TTC549 (cell line): ENCODE results near the gene ERP44.
"Not testable (repeated sequence)": the region's sequence is repeated elsewhere in the genome, so short reads cannot be mapped to it uniquely, and the experiment has no call there.

Source experiments
- FAIRE-seq: peaks from 2 replicates; lab custom pipeline; 2012; peaks lifted over from hg19 to GRCh38; lab: Jason Lieb, UNC

Gene ERP44

GRCh38 chr9:100100146-100100667, 1.4 kb upstream of the ERP44 start:
- no peak for FAIRE-seq

GRCh38 chr9:100099722-100100042, 882 bp upstream of the ERP44 start:
- FAIRE-seq = no peak

DNA sequence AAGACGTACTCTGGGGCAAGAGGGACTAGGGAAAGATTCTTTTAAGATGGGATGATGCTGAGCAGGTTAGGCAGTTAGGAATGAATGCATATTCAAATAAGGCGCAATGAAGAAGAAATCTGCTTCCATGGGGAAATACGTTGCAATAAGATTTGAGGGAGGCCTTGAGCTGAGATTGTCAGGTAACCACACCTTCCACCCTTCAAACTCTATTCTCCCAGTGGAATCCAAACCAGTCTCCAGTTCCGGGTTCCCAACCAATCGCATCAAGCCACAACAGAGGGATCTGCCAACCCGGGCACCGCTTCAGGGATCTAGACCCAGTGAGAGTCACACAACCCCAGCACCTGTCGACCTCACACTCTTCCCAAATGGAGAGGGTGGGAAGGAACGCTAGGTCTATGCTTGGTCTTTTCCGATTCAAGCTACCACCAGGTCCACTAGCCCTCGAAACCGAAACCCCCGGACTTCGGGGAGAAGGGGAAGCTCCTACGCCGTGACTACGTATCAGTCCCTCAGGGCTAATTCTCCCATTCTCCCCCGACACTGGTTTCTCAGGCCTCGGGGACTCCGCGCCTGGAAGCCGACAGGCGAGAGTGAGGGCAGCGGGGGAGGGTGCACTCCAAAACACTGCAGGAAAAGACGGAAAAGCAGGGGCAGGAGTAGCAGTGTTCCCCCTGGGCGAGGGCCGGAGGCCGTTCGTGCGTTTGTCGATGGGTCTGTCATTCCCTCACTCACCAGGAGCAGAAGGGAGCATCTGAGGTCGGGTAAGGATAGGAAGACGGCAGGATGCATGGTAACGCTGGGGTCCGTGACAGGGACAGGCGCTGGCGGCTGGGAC, 534 bp downstream of the ERP44 start:
- FAIRE-seq = no peak

- no peak for FAIRE-seq
Observed at GRCh38 chr9:100096378-100096916, 2.4 kb downstream of the ERP44 start.

- FAIRE-seq = not testable (repeated sequence)
Observed at GRCh38 chr9:100094411-100094810, 4.4 kb downstream of the ERP44 start.

DNA sequence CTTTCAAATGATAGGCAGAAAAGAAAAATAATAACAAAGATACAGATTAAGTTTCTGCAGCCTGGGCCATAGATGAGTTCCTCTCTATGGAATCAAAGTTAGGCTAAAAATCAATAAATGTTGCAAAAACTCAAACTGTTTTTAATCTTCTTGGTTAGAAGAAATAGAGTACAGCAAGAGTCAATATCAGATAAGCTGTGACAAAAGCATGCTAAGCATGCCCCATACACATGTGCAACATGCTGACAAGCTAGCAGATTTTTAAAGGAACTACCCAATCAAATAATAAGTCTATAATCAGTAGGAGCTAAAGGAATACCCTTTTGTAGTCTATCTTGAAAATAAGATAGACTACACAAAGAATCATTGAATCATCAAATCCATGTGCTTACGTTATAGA, 6.7 kb downstream of the ERP44 start:
- no peak for FAIRE-seq

GRCh38 chr9:100091650-100092049, 7.2 kb downstream of the ERP44 start:
- FAIRE-seq = no peak

- no peak for FAIRE-seq
Observed at GRCh38 chr9:100090880-100091279, 7.9 kb downstream of the ERP44 start.

DNA sequence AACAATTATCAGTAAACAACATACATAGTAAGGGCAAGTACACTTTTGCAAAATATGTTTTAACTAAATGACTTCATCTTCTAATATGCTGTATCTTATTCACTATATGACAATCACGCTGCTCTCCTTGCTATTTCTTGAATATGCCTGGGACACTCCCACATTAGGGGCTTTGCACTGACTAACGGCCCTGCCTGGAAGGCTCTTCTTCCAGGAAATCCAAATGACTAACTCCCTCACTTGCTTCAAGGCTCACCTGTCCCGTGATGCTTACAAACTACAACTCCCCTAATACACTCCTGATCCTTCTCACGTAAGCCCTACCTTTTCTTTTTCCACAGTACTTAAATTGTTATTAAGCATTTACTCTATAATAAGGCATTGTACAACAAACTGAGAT, 10.6 kb downstream of the ERP44 start:
- FAIRE-seq = no peak

DNA sequence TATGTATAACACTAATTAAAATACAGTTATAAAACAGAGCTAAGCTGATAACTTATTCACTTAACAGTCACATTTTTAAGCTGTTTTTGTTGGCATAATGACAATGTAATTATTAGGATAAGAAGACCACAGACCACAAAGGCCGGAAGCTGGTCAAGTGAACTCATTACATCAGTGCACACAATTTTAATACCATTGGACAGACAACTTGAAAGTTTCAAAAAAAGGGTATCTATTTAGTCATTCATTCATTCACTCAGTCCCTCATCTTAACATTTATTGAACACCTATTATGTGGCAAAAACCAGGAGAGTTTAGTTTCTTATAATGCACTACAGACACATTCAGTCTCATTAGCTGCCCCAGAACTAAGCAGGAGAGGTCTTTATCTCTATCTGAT, 11.6 kb downstream of the ERP44 start:
- FAIRE-seq = no peak

DNA sequence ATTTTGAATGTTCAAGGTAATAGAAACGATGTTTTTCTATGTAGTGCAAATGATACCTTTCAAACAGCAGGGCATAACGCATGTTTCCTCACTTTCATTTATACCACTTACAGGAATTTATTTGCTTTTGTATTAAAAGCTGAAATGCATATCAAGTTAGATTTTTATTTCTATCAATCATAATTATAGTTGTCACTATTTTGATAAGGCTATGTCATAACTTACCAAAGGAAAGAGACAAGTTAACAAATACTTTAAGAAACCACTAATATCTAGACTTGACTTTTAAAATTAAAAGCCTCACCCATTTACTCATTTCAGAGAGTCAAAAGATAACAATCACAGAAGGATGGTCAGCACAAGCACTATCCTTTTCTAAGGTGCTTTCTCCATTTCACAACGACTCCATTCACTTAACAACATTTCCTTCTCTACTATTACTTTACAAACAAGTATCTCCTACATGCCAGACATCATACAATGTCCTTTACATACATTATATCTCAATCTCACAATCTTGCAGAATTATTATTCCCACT, 12.6 kb downstream of the ERP44 start:
- no peak for FAIRE-seq

DNA sequence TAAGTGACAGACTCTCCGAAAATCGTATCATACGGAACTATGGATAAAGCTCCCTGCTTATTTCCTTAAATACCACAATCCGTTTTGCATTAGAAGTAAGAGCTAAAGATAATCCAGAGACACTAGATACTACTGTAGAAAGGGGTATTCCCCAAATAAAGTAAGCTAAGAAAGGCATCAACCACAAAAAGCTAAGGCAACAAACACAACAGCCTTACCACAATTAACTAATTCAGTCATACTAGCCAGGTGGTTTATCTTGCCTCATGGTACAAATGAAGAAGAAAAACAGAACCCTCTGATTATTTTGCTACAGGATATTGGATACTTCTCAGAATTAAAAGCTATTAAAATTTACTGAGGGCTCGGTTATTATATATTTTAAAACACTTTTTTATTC, 14.1 kb downstream of the ERP44 start:
- no peak for FAIRE-seq

GRCh38 chr9:100084128-100084453, 14.7 kb downstream of the ERP44 start:
- FAIRE-seq = no peak

DNA sequence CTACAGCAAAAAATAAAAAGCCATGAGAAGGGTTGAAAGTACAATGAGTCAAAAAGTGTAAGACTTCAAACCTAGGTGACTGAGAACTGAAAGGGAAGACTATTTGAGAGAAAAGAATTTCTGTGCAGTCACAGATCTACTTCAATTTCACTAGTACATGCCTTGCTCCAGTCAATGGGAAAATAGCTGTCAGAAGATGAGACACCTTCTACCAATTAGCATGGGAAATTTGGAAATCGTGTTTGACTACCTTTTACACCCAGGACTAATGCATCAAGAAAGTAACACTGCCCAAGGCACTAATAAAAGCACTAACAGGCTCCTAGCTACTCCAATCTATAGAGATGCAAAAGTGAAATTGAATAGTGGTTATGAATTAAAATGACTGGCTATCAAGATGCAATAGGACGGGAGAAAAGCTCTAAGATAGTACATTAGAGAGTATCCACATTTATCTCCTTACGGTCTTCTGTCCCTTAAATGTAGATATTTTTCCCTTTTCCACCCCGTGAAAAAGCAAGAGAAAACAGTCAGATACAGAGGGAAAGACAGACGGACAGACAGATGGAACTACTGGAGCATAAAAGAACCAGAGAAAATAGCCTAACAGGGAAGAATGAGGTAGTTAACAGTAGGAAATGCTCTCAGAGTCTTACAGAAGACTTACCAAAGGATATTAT, 15.2 kb downstream of the ERP44 start:
- FAIRE-seq = no peak

GRCh38 chr9:100082782-100083181, 16.0 kb downstream of the ERP44 start:
- peak; percentile 20 for FAIRE-seq

GRCh38 chr9:100076256-100076655, 22.5 kb downstream of the ERP44 start:
- not testable (repeated sequence) for FAIRE-seq

- no peak for FAIRE-seq
Observed at GRCh38 chr9:100074989-100075388, 23.8 kb downstream of the ERP44 start.

DNA sequence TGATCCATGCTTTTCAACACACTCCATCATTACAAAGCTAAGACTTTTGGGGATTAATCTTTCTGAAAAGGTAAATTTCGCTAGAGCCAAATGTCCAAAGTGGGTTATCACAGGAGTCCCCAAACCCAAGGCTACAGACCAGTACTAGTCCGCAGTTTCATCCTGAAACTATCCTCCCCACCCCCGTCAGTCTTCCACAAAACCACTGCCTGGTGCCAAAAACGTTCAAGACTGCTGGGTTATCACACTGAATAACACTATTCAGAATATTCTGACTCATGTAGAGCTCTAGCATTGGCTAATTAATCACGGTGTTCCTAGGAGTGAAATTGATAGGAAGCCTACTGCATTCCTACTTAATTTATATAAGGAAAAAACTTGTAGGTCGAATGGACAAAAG, 24.7 kb downstream of the ERP44 start:
- FAIRE-seq = no peak

- FAIRE-seq = no peak
Observed at GRCh38 chr9:100072805-100073204, 26.0 kb downstream of the ERP44 start.

- FAIRE-seq = no peak
Observed at GRCh38 chr9:100071271-100071670, 27.5 kb downstream of the ERP44 start.

GRCh38 chr9:100070104-100071041, 28.4 kb downstream of the ERP44 start:
- no peak for FAIRE-seq

DNA sequence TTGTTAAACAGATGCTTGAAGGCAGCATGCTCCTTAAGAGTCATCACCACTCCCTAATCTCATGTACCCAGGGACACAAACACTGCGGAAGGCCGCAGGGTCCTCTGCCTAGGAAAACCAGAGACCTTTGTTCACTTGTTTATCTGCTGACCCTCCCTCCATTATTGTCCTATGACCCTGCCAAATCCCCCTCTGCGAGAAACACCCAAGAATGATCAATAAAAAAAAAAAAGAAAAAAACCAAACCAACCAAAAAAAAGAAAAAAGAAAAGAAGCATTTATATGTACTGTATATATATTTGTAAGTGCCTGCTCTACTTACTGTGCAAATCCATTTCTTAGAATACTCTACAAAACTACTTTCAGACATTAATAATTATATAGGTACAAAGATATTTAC, 29.7 kb downstream of the ERP44 start:
- not testable (repeated sequence) for FAIRE-seq
